ENCODE data around the gene CDCA4. TPM values are rescaled to one million over a fixed set of nuclear protein-coding genes. Genes with fewer than 3 reads are reported as not detected.

Gene CDCA4
- polyA plus RNA-seq, 1 of the 3 experiments (the other 2 are of a cell fraction) = 26.8 TPM

- TF ChIP-seq POLR2AphosphoS5 (IDR thresholded peaks at IDR 0.05; ENCODE audit: low read depth, low read length) = no peak
- TF ChIP-seq EP300 (IDR thresholded peaks at IDR 0.05; ENCODE audit: borderline replicate concordance in 1 of 2, low read depth in 1 of 2, low read length in 1 of 2) = peak in 1 of 2 experiments; percentile 27; a peak in 1 of 4 replicates
- TF ChIP-seq, protein P1, sequence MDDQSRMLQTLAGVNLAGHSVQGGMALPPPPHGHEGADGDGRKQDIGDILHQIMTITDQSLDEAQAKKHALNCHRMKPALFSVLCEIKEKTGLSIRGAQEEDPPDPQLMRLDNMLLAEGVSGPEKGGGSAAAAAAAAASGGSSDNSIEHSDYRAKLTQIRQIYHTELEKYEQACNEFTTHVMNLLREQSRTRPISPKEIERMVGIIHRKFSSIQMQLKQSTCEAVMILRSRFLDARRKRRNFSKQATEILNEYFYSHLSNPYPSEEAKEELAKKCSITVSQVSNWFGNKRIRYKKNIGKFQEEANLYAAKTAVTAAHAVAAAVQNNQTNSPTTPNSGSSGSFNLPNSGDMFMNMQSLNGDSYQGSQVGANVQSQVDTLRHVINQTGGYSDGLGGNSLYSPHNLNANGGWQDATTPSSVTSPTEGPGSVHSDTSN (IDR thresholded peaks at IDR 0.05) = peak; percentile 52
- peak; percentile 98 for TF ChIP-seq MXI1 (IDR thresholded peaks at IDR 0.05; ENCODE audit: low read depth, low read length)
Observed at GRCh38 chr14:105013150-105013785, 7.6 kb downstream of the CDCA4 start (continued).

DNA sequence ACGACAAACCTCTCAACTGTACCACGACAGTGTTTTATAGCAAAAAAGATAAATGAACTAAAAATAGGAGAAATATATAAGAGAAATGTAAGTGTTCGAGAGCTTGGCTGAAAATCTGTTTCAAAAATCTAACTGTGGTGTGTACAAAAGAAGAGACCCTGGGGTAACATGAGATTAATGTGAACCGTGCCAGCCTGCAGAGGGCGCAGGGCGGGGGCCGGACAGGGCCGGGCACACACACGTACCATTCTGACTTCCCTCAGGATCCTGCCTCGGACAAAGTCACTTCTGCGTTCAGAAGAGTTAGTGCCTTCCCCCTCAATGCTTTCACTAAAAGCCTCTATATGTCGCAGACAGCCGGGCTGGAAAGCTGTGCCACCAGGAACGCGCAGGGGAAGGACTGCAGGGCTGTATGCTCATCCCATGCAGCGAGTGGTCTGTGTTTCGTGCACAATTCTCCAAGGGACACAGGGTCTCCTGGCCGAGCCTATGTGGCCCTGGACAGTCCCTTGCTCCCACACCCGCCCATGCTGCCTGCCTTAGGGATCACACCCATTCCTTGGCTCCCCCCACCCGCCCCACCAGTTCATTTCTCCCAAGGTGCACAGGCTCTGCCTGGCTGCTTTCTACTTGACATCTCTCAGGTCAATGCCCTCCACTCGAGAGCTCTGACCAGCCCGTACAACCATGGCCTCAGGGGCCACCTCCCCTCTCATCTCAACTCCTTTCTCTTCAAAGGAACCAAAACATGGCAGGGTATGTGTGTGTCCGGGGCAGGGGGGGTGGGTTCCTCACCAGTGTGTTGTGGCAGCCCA, 8.5 kb downstream of the CDCA4 start:
- peak overlapping the region in 1 of 2 experiments; percentile 39; a peak in 1 of 4 replicates for H3K27ac ChIP-seq (ENCODE audit: low read depth in 2 of 2, low read length in 1 of 2)
- no peaks in the 10 kb centered on the region for H3K9me2 ChIP-seq
- POLR2A ChIA-PET = interaction anchor here (0.6 kb wide), 1 partner anchor 9 kb away, joined by 3 read pairs; no protein-coding TSS in a partner anchor
- peak overlapping the region; percentile 46; the same call in 1 of the 2 replicates for H3K4me2 ChIP-seq
- no peak overlapping the region for H3K9ac ChIP-seq
- CTCF ChIA-PET = interaction anchor here (0.7 to 10.9 kb wide), 11 partner anchors 11 to 77 kb away, joined by 3 to 138 read pairs (median 4); partner anchors contain the start of gene CLBA1
- no peaks in the 10 kb centered on the region for H3K9me3 ChIP-seq
- peaks cover 96% of the 10 kb centered on the region for H4K20me1 ChIP-seq (ENCODE audit: insufficient read depth)
- H2AFZ ChIP-seq (ENCODE audit: low read depth) = no peak overlapping the region
- DNase-seq = peak; percentile 72
- no peak overlapping the region for H3K4me3 ChIP-seq (ENCODE audit: low read depth in 2 of 2, low read length in 1 of 2)
- WGBS (ENCODE audit: low lambda C conversion rate) = 59% methylated on average over 17 of the region's 23 CpGs
- H3K36me3 ChIP-seq (replicated peaks in 1 of 2; ENCODE audit: control insufficient read depth in 1 of 2, insufficient read depth in 2 of 2, low read length in 1 of 2) = peaks cover 22 to 29% of the 10 kb centered on the region in 2 experiments
- H3F3A ChIP-seq (replicated peaks; ENCODE audit: insufficient read depth) = peaks cover 21% of the 10 kb centered on the region
- peak; percentile 37; the same call in 1 of the 2 replicates for TF ChIP-seq RAD21 (IDR thresholded peaks at IDR 0.05; ENCODE audit: low read length)
- TF ChIP-seq RCOR1 (IDR thresholded peaks at IDR 0.05; ENCODE audit: low read length) = no peak
- peak; percentile 46; the same call in 1 of the 2 replicates for TF ChIP-seq SMC3 (IDR thresholded peaks at IDR 0.05; ENCODE audit: low read depth, low read length)
- TF ChIP-seq, protein P2, sequence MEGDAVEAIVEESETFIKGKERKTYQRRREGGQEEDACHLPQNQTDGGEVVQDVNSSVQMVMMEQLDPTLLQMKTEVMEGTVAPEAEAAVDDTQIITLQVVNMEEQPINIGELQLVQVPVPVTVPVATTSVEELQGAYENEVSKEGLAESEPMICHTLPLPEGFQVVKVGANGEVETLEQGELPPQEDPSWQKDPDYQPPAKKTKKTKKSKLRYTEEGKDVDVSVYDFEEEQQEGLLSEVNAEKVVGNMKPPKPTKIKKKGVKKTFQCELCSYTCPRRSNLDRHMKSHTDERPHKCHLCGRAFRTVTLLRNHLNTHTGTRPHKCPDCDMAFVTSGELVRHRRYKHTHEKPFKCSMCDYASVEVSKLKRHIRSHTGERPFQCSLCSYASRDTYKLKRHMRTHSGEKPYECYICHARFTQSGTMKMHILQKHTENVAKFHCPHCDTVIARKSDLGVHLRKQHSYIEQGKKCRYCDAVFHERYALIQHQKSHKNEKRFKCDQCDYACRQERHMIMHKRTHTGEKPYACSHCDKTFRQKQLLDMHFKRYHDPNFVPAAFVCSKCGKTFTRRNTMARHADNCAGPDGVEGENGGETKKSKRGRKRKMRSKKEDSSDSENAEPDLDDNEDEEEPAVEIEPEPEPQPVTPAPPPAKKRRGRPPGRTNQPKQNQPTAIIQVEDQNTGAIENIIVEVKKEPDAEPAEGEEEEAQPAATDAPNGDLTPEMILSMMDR (IDR thresholded peaks at IDR 0.05) = peak; percentile 67
- TF ChIP-seq REST (IDR thresholded peaks at IDR 0.05; ENCODE audit: low read depth, low read length) = no peak
- no peak for TF ChIP-seq MEF2A (IDR thresholded peaks at IDR 0.05; ENCODE audit: borderline replicate concordance, low read depth)
- TF ChIP-seq CHD2 (IDR thresholded peaks at IDR 0.05; ENCODE audit: low read length, partially characterized antibody) = no peak
- H3K4me1 ChIP-seq (ENCODE audit: control insufficient read depth in 1 of 2, insufficient read depth in 2 of 2, low read depth in 1 of 2, low read length in 1 of 2) = peaks cover 33 to 47% of the 10 kb centered on the region in 2 experiments
- H3K27me3 ChIP-seq (ENCODE audit: insufficient read depth) = no peaks in the 10 kb centered on the region
- peaks cover 98% of the 10 kb centered on the region for H3K79me2 ChIP-seq (ENCODE audit: insufficient read depth)
